ENCODE results near the gene PAK1. TPM values are rescaled to one million over a fixed set of nuclear protein-coding genes. Genes with fewer than 3 reads are reported as not detected.

PAK1 gene
- total and polyA plus RNA-seq, 2 donors (not counting 1 experiment from before 2014, with no cell fraction given), result 11.9 to 23.4 TPM

- WGBS (ENCODE audit: insufficient coverage), result 100% methylated on average over 1 of the region's 2 CpGs
- Histone ChIP-seq H3K4me2 (replicated peaks; ENCODE audit: low read depth, low read length, poor library complexity, severe bottlenecking) (no peak overlapping the region), H3K4me3 (ENCODE audit: control extremely low read depth in 1 of 5, extremely low read depth in 1 of 5, insufficient read depth in 1 of 5, low read depth in 2 of 5, low read length in 4 of 5) (no peak overlapping the region), H3K27ac (ENCODE audit: low read length in 2 of 2) (no peak overlapping the region), H3K9ac (ENCODE audit: low read length) (no peak overlapping the region), H3K79me2 (ENCODE audit: control insufficient read depth, insufficient read depth, low read length) (no peaks in the 10 kb centered on the region), H3K27me3 (replicated peaks in 1 of 4; ENCODE audit: control extremely low read depth in 1 of 4, control insufficient read depth in 3 of 4, insufficient read depth in 4 of 4, low read length in 3 of 4) (no peaks in the 10 kb centered on the region), H3K4me1 (ENCODE audit: control insufficient read depth in 2 of 2, insufficient read depth in 2 of 2, low read length in 2 of 2) (no peaks in the 10 kb centered on the region), H3K9me3 (ENCODE audit: control extremely low read depth in 1 of 3, control insufficient read depth in 2 of 3, insufficient read depth in 1 of 3, low read length in 2 of 3) (no peaks in the 10 kb centered on the region), H2AFZ (ENCODE audit: insufficient read depth, low read depth, low read length, poor library complexity, severe bottlenecking) (no peak overlapping the region), H4K20me1 (ENCODE audit: control insufficient read depth, insufficient read depth, low read length, poor library complexity, severe bottlenecking) (no peaks in the 10 kb centered on the region), H3K36me3 (replicated peaks in 1 of 2; ENCODE audit: control extremely low read depth in 1 of 2, control insufficient read depth in 1 of 2, extremely low read depth in 1 of 2, insufficient read depth in 2 of 2, low read length in 1 of 2) (peaks cover 4 to 11% of the 10 kb centered on the region in 2 experiments)
- Mint-ChIP-seq H3K9me3 (ENCODE audit: insufficient read depth) (no peaks in the 10 kb centered on the region), H3K27ac (no peak overlapping the region), H3K27me3 (no peaks in the 10 kb centered on the region), H3K4me1 (no peaks in the 10 kb centered on the region), H3K4me3 (no peak overlapping the region)
- ATAC-seq (ENCODE audit: low read depth) (no peak), DNase-seq (no peak)
- POLR2A ChIA-PET, result no interaction called here
- intact Hi-C loops (cut with micrococcal nuclease), result no loop called here
- CTCF ChIA-PET, result interaction anchor here (1.9 kb wide), 1 partner anchor 13 kb away, joined by 4 read pairs; no protein-coding TSS in a partner anchor
- TF ChIP-seq CTCF (IDR thresholded peaks at IDR 0.05) (no peak), EZH2 (IDR thresholded peaks at IDR 0.05; ENCODE audit: borderline replicate concordance, insufficient read depth, low read depth, low read length, poor library complexity, severe bottlenecking) (no peak)
Observed at GRCh38 chr11:77381729-77382665, 91.9 kb downstream of the PAK1 start.

GRCh38 chr11:77379934-77380333 lies 94.0 kb downstream of the PAK1 start:
- POLR2A ChIA-PET, result no interaction called here
- no peak for TF ChIP-seq CTCF (IDR thresholded peaks at IDR 0.05)
- no peak for TF ChIP-seq EZH2 (IDR thresholded peaks at IDR 0.05; ENCODE audit: borderline replicate concordance, insufficient read depth, low read depth, low read length, poor library complexity, severe bottlenecking)
- H4K20me1 ChIP-seq (ENCODE audit: control insufficient read depth, insufficient read depth, low read length, poor library complexity, severe bottlenecking), result no peaks in the 10 kb centered on the region
- H3K9ac ChIP-seq (ENCODE audit: low read length), result no peak overlapping the region
- Mint-ChIP-seq H3K4me3 (no peak overlapping the region), H3K27ac (no peak overlapping the region), H3K4me1 (no peaks in the 10 kb centered on the region), H3K27me3 (no peaks in the 10 kb centered on the region), H3K9me3 (ENCODE audit: insufficient read depth) (no peaks in the 10 kb centered on the region)
- H3K4me3 ChIP-seq (ENCODE audit: control extremely low read depth in 1 of 5, extremely low read depth in 1 of 5, insufficient read depth in 1 of 5, low read depth in 2 of 5, low read length in 4 of 5), result no peak overlapping the region
- H3K27me3 ChIP-seq (replicated peaks in 1 of 4; ENCODE audit: control extremely low read depth in 1 of 4, control insufficient read depth in 3 of 4, insufficient read depth in 4 of 4, low read length in 3 of 4), result no peaks in the 10 kb centered on the region
- no peak overlapping the region for H2AFZ ChIP-seq (ENCODE audit: insufficient read depth, low read depth, low read length, poor library complexity, severe bottlenecking)
- H3K4me2 ChIP-seq (replicated peaks; ENCODE audit: low read depth, low read length, poor library complexity, severe bottlenecking), result no peak overlapping the region
- peaks cover 8 to 14% of the 10 kb centered on the region in 2 experiments for H3K36me3 ChIP-seq (replicated peaks in 1 of 2; ENCODE audit: control extremely low read depth in 1 of 2, control insufficient read depth in 1 of 2, extremely low read depth in 1 of 2, insufficient read depth in 2 of 2, low read length in 1 of 2)
- H3K27ac ChIP-seq (ENCODE audit: low read length in 2 of 2), result no peak overlapping the region
- CTCF ChIA-PET, result no interaction called here
- ATAC-seq (ENCODE audit: low read depth), result no peak
- H3K79me2 ChIP-seq (ENCODE audit: control insufficient read depth, insufficient read depth, low read length), result no peaks in the 10 kb centered on the region
- no peaks in the 10 kb centered on the region for H3K4me1 ChIP-seq (ENCODE audit: control insufficient read depth in 2 of 2, insufficient read depth in 2 of 2, low read length in 2 of 2)
- intact Hi-C loops (cut with micrococcal nuclease), result no loop called here
- 100% methylated on average over 4 of the region's 5 CpGs for WGBS (ENCODE audit: insufficient coverage)
- no peak for DNase-seq
- H3K9me3 ChIP-seq (ENCODE audit: control extremely low read depth in 1 of 3, control insufficient read depth in 2 of 3, insufficient read depth in 1 of 3, low read length in 2 of 3), result no peaks in the 10 kb centered on the region

Measured in B cell (primary cell).